GM12878 (cell line): ENCODE results near the gene ETV2.

Experiments used
- CEBPZ ChIP-seq: fragments of 150-350 bp; IDR thresholded peaks from 2 replicates; pipeline ENCODE4 v1.6.1; 2016; ENCODE audit warnings: low read depth, low read length
- CHD2 ChIP-seq: IDR thresholded peaks from 2 replicates; pipeline ENCODE4 v1.6.1; 2011; ENCODE audit warnings: low read depth, low read length, improper control_type of control experiment, borderline replicate concordance
- CTCF ChIP-seq, 3 experiments: IDR thresholded peaks in 2 of 3; conservative IDR thresholded peaks in 1 of 3; 2 replicates each; pipeline ENCODE4 v1.5.1; 2011; ENCODE audit warnings: low read depth in 3 of 3, low read length in 3 of 3, mild to moderate bottlenecking in 3 of 3, control low read depth in 2 of 3, moderate library complexity in 2 of 3, inconsistent platforms in 1 of 3, mixed read lengths in 1 of 3; ENCODE audit not compliant: control insufficient read depth in 2 of 3, insufficient read depth in 1 of 3; ENCODE audit errors: extremely low read depth in 1 of 3
- NFIC ChIP-seq: IDR thresholded peaks from 2 replicates; pipeline ENCODE4 v1.6.1; 2012; ENCODE audit warnings: low read depth, mild to moderate bottlenecking, inconsistent platforms, low read length, moderate library complexity
- POLR2A ChIP-seq: IDR thresholded peaks from 2 replicates; pipeline ENCODE4 v1.6.1; 2011; ENCODE audit warnings: low read depth, mild to moderate bottlenecking, low read length
- POLR2AphosphoS5 ChIP-seq: IDR thresholded peaks from 2 replicates; pipeline ENCODE4 v1.6.1; 2011; ENCODE audit warnings: mild to moderate bottlenecking, low read length, inconsistent platforms
- RCOR1 ChIP-seq: conservative IDR thresholded peaks from 2 replicates; pipeline ENCODE4 v1.6.1; 2012; ENCODE audit warnings: low read depth, low read length, improper control_type of control experiment
- SMC3 ChIP-seq: IDR thresholded peaks from 2 replicates; pipeline ENCODE4 v1.6.1; 2011; ENCODE audit warnings: low read length, improper control_type of control experiment, borderline replicate concordance
- ZNF274 ChIP-seq: IDR thresholded peaks from one replicate; pipeline ENCODE4 v1.8.0; 2011; ENCODE audit not compliant: insufficient read length, insufficient read depth

- no peak for TF ChIP-seq CHD2
- TF ChIP-seq SMC3, result no peak
- no peak for TF ChIP-seq CEBPZ
- TF ChIP-seq CTCF (IDR thresholded peaks at IDR 0.05 in 2 of 3, conservative IDR thresholded peaks at IDR 0.05 in 1 of 3; ENCODE audit: control insufficient read depth in 2 of 3, extremely low read depth in 1 of 3, insufficient read depth in 1 of 3, low read depth in 3 of 3, low read length in 3 of 3), result no peak
- no peak for TF ChIP-seq RCOR1
- TF ChIP-seq POLR2AphosphoS5, result no peak
- no peak for TF ChIP-seq POLR2A
- no peak for TF ChIP-seq ZNF274
- no peak for TF ChIP-seq NFIC
These were observed 14.1 kb downstream of the ETV2 start for GRCh38 chr19:35655600-35655999.
